IPS-18c (cell line): ENCODE data around the gene UNC5A.

Source experiments
- H3K4me3 ChIP-seq: 2 replicates; pipeline ENCODE4 v1.7.0; 2013; ENCODE audit warnings: low read depth, mild to moderate bottlenecking, low read length, moderate library complexity; ENCODE audit not compliant: insufficient read depth
- H3K9me3 ChIP-seq: one replicate; pipeline ENCODE4 v1.6.1; 2013; ENCODE audit warnings: mild to moderate bottlenecking, low read length, moderate library complexity; ENCODE audit not compliant: control insufficient read depth, insufficient read depth

UNC5A gene

GRCh38 chr5:176902102-176902814 is 91.9 kb downstream of the UNC5A start:
- H3K4me3 ChIP-seq, result no peak overlapping the region
- no peaks in the 10 kb centered on the region for H3K9me3 ChIP-seq

- Histone ChIP-seq H3K4me3 (no peak overlapping the region), H3K9me3 (no peaks in the 10 kb centered on the region)
These were observed 92.7 kb downstream of the UNC5A start for GRCh38 chr5:176902911-176903664.

GRCh38 chr5:176904276-176904675 is 93.9 kb downstream of the UNC5A start:
- H3K9me3 ChIP-seq, result no peaks in the 10 kb centered on the region
- H3K4me3 ChIP-seq, result no peak overlapping the region

GRCh38 chr5:176906126-176906525 is 95.8 kb downstream of the UNC5A start:
- H3K4me3 ChIP-seq, result no peak overlapping the region
- H3K9me3 ChIP-seq, result no peaks in the 10 kb centered on the region

- H3K9me3 ChIP-seq, result no peaks in the 10 kb centered on the region
- H3K4me3 ChIP-seq, result no peak overlapping the region
These were observed 96.4 kb downstream of the UNC5A start for GRCh38 chr5:176906796-176907195.

GRCh38 chr5:176908675-176909368 is 98.5 kb downstream of the UNC5A start:
- no peak overlapping the region for H3K4me3 ChIP-seq
- no peaks in the 10 kb centered on the region for H3K9me3 ChIP-seq

- Histone ChIP-seq H3K9me3 (no peaks in the 10 kb centered on the region), H3K4me3 (no peak overlapping the region)
These were observed 101.8 kb downstream of the UNC5A start for GRCh38 chr5:176912115-176912514.

GRCh38 chr5:176915906-176916305 is 105.5 kb downstream of the UNC5A start:
- H3K9me3 ChIP-seq, result no peaks in the 10 kb centered on the region

GRCh38 chr5:176916337-176916736 is 106.0 kb downstream of the UNC5A start:
- H3K9me3 ChIP-seq, result no peaks in the 10 kb centered on the region
- H3K4me3 ChIP-seq, result no peak overlapping the region; the same call in 1 of the 2 replicates

More at GRCh38 chr5:176915906-176916305, 105.5 kb downstream of the UNC5A start:
- no peak overlapping the region; the same call in 1 of the 2 replicates for H3K4me3 ChIP-seq

GRCh38 chr5:176918613-176919012 is 108.3 kb downstream of the UNC5A start:
- no peaks in the 10 kb centered on the region for H3K9me3 ChIP-seq

GRCh38 chr5:176921714-176922113 is 111.4 kb downstream of the UNC5A start:
- no peaks in the 10 kb centered on the region for H3K9me3 ChIP-seq

More at GRCh38 chr5:176918613-176919012, 108.3 kb downstream of the UNC5A start:
- no peak overlapping the region for H3K4me3 ChIP-seq

GRCh38 chr5:176922817-176923216 is 112.5 kb downstream of the UNC5A start:
- Histone ChIP-seq H3K4me3 (no peak overlapping the region), H3K9me3 (no peaks in the 10 kb centered on the region)

More at GRCh38 chr5:176921714-176922113, 111.4 kb downstream of the UNC5A start:
- H3K4me3 ChIP-seq, result no peak overlapping the region

GRCh38 chr5:176927562-176927961 is 117.2 kb downstream of the UNC5A start:
- no peak overlapping the region for H3K4me3 ChIP-seq
- no peaks in the 10 kb centered on the region for H3K9me3 ChIP-seq

GRCh38 chr5:176929654-176930053 is 119.3 kb downstream of the UNC5A start:
- no peaks in the 10 kb centered on the region for H3K9me3 ChIP-seq
- no peak overlapping the region for H3K4me3 ChIP-seq
